ENCODE results near the gene CH25H.
"Not testable (repeated sequence)": the region's sequence is repeated elsewhere in the genome, so short reads cannot be mapped to it uniquely, and the experiment has no call there.

Gene CH25H

GRCh38 chr10:89171996-89172395, 35.1 kb downstream of the CH25H start:
- no peaks in the 10 kb centered on the region for H3K9me3 Mint-ChIP-seq
- H3K36me3 Mint-ChIP-seq (ENCODE audit: insufficient read depth): peaks cover 1% of the 10 kb centered on the region
- DNase-seq (ENCODE audit: low spot score in 2 of 2): no peak
- H3K27ac Mint-ChIP-seq (ENCODE audit: low read depth): no peak overlapping the region
- no peak overlapping the region for H3K4me3 Mint-ChIP-seq
- ATAC-seq (replicated peaks; ENCODE audit: extremely low read depth, poor library complexity, severe bottlenecking): no peak
- peaks cover 29% of the 10 kb centered on the region for H3K27me3 Mint-ChIP-seq
- no peaks in the 10 kb centered on the region for H3K4me1 Mint-ChIP-seq

GRCh38 chr10:89171263-89171872, 35.7 kb downstream of the CH25H start:
- Mint-ChIP-seq H3K36me3 (ENCODE audit: insufficient read depth) (peaks cover 1% of the 10 kb centered on the region), H3K27ac (ENCODE audit: low read depth) (no peak overlapping the region), H3K9me3 (no peaks in the 10 kb centered on the region), H3K4me1 (no peaks in the 10 kb centered on the region), H3K4me3 (no peak overlapping the region), H3K27me3 (peaks cover 35% of the 10 kb centered on the region)
- DNase-seq (ENCODE audit: low spot score in 2 of 2) (no peak), ATAC-seq (replicated peaks; ENCODE audit: extremely low read depth, poor library complexity, severe bottlenecking) (no peak)

- ATAC-seq (replicated peaks; ENCODE audit: extremely low read depth, poor library complexity, severe bottlenecking); H3K36me3 Mint-ChIP-seq (ENCODE audit: insufficient read depth); H3K9me3 Mint-ChIP-seq; H3K4me3 Mint-ChIP-seq; DNase-seq (ENCODE audit: low spot score in 2 of 2); H3K27ac Mint-ChIP-seq (ENCODE audit: low read depth): not testable (repeated sequence)
- H3K4me1 Mint-ChIP-seq: peaks cover 12% of the 10 kb centered on the region
- peaks cover 43% of the 10 kb centered on the region for H3K27me3 Mint-ChIP-seq
Observed at GRCh38 chr10:89168354-89168900, 38.7 kb downstream of the CH25H start.

- Mint-ChIP-seq H3K9me3 (no peaks in the 10 kb centered on the region), H3K27me3 (peaks cover 38% of the 10 kb centered on the region), H3K4me1 (peaks cover 14% of the 10 kb centered on the region), H3K27ac (ENCODE audit: low read depth) (no peak overlapping the region), H3K4me3 (no peak overlapping the region), H3K36me3 (ENCODE audit: insufficient read depth) (peaks cover 6% of the 10 kb centered on the region)
- ATAC-seq (replicated peaks; ENCODE audit: extremely low read depth, poor library complexity, severe bottlenecking): no peak
- DNase-seq (ENCODE audit: low spot score in 2 of 2): no peak
Observed at GRCh38 chr10:89167915-89168314, 39.2 kb downstream of the CH25H start.

DNA sequence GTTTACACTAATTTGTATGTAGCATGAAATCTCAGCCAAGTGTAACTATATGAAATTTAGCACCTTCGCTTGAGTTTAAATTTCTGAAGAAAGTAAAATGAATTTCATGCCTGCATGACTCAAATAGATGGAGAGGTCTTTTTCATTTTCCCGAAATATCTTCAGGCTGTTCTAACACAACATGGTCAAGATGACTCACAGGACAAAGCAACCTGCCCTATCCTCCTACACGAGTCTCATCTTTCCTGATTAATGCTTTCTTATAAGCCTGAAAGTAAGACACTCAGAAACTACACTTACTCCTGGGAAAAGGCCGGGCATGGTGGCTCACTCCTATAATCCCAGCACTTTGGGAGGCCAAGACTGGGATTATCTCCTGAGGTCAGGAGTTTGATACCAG, 41.2 kb downstream of the CH25H start:
- DNase-seq (ENCODE audit: low spot score in 2 of 2) (no peak), ATAC-seq (replicated peaks; ENCODE audit: extremely low read depth, poor library complexity, severe bottlenecking) (no peak)
- Mint-ChIP-seq H3K36me3 (ENCODE audit: insufficient read depth) (peaks cover 6% of the 10 kb centered on the region), H3K27me3 (peaks cover 18% of the 10 kb centered on the region), H3K4me3 (no peak overlapping the region), H3K4me1 (peaks cover 14% of the 10 kb centered on the region), H3K9me3 (no peaks in the 10 kb centered on the region), H3K27ac (ENCODE audit: low read depth) (no peak overlapping the region)

DNA sequence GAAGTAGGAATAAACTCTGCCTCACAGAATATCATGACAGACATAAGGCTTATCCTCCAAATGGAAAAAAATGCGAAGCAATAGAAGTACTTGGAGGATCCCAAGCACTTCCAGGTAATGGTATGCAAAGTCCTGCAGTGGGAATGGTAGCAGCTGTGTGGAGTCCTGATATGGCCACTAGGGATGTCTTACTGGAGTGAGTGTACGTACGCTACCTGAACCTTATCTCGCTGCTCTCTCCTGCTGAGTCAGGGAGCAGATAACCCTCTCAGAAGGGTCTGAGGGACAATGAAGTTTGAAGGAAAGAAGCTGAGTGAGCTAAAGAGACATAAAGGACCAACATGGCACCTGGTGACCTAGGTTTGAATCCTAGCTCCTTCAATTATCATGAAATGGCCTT, 42.2 kb downstream of the CH25H start:
- H3K27ac Mint-ChIP-seq (ENCODE audit: low read depth): peak overlapping the region; percentile 73

GRCh38 chr10:89164080-89164479, 43.0 kb downstream of the CH25H start:
- DNase-seq (ENCODE audit: low spot score in 2 of 2): no peak
- H3K9me3 Mint-ChIP-seq: no peaks in the 10 kb centered on the region
- H3K27me3 Mint-ChIP-seq: peaks cover 18% of the 10 kb centered on the region
- peak overlapping the region; percentile 73 for H3K4me3 Mint-ChIP-seq
- peak overlapping the region; percentile 73 for H3K27ac Mint-ChIP-seq (ENCODE audit: low read depth)
- H3K4me1 Mint-ChIP-seq: peaks cover 14% of the 10 kb centered on the region
- H3K36me3 Mint-ChIP-seq (ENCODE audit: insufficient read depth): peaks cover 6% of the 10 kb centered on the region
- peak; percentile 44 for ATAC-seq (replicated peaks; ENCODE audit: extremely low read depth, poor library complexity, severe bottlenecking)

More for the DNA sequence above, 42.2 kb downstream of the CH25H start:
- Mint-ChIP-seq H3K9me3 (no peaks in the 10 kb centered on the region), H3K36me3 (ENCODE audit: insufficient read depth) (peaks cover 6% of the 10 kb centered on the region), H3K4me1 (peaks cover 14% of the 10 kb centered on the region), H3K4me3 (no peak overlapping the region), H3K27me3 (peaks cover 18% of the 10 kb centered on the region)
- no peak for ATAC-seq (replicated peaks; ENCODE audit: extremely low read depth, poor library complexity, severe bottlenecking)
- DNase-seq (ENCODE audit: low spot score in 2 of 2): no peak

DNA sequence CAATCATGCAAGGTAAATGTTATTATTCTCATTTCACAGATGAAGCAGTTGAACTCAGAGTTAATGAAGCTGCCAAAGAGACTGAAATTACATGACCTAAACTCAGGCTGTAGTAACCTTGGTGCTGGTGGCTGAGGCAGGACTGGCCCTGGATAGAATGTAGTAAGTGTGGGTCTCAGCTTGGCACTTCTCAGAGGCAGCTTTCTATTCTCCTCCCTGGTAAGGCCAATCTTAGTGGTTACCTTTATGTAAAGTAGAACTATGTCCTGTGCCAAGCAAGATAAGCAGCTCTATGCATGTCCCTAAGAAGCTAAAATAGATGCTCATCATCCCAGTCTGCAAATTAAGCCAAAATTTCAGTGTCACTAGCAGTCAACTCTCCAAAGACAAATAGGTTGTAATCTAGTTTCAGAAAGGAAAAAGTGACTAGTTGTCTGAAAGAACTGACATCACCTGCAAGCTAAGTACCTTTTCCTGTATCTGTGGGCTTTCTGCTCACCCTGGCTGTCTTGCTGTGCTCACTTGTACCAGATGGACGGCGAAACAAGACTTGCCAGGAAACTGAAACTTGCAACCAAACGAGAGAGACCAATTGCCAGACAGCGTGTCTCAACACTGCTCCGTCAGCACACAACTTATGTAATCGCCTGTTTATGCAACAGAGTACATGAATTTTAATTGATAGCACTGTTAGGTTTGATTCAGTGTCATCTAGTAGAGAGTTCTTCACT, 43.7 kb downstream of the CH25H start:
- Mint-ChIP-seq H3K36me3 (ENCODE audit: insufficient read depth) (peaks cover 6% of the 10 kb centered on the region), H3K27ac (ENCODE audit: low read depth) (peak overlapping the region; percentile 73), H3K4me1 (peaks cover 14% of the 10 kb centered on the region), H3K9me3 (no peaks in the 10 kb centered on the region), H3K27me3 (peaks cover 23% of the 10 kb centered on the region), H3K4me3 (peak overlapping the region; percentile 73)
- DNase-seq (ENCODE audit: low spot score in 2 of 2) (peak in 1 of 2 donors; percentile 32), ATAC-seq (replicated peaks; ENCODE audit: extremely low read depth, poor library complexity, severe bottlenecking) (peak; percentile 94)

DNA sequence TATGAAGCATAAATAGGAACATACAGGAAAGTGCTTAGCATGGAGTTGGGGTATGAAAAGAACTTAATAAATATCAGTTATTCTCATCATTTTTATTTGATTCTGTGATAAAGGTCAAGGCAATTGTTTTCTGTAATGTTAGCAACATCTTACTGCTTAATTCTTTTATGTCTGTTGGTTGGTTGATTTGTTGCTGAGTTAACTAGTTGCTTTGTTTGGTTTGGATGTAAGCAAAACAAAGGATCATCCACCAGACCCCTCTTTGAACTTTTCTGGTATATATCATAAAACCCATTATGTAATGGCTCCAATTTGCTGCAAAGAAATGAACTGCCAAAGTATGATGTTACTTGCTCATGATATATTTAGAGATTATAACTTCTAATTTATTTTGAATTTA, 44.5 kb downstream of the CH25H start:
- no peak for DNase-seq (ENCODE audit: low spot score in 2 of 2)
- Mint-ChIP-seq H3K27ac (ENCODE audit: low read depth) (peak overlapping the region; percentile 73), H3K36me3 (ENCODE audit: insufficient read depth) (peaks cover 6% of the 10 kb centered on the region), H3K4me3 (no peak overlapping the region), H3K9me3 (no peaks in the 10 kb centered on the region), H3K27me3 (peaks cover 24% of the 10 kb centered on the region), H3K4me1 (peaks cover 14% of the 10 kb centered on the region)
- no peak for ATAC-seq (replicated peaks; ENCODE audit: extremely low read depth, poor library complexity, severe bottlenecking)

GRCh38 chr10:89160339-89160738, 46.8 kb downstream of the CH25H start:
- Mint-ChIP-seq H3K4me1 (peaks cover 14% of the 10 kb centered on the region), H3K27me3 (peaks cover 24% of the 10 kb centered on the region), H3K9me3 (no peaks in the 10 kb centered on the region), H3K27ac (ENCODE audit: low read depth) (no peak overlapping the region), H3K36me3 (ENCODE audit: insufficient read depth) (peaks cover 6% of the 10 kb centered on the region), H3K4me3 (no peak overlapping the region)
- ATAC-seq (replicated peaks; ENCODE audit: extremely low read depth, poor library complexity, severe bottlenecking) (no peak), DNase-seq (ENCODE audit: low spot score in 2 of 2) (no peak)

GRCh38 chr10:89159761-89160160, 47.4 kb downstream of the CH25H start:
- no peak for DNase-seq (ENCODE audit: low spot score in 2 of 2)
- no peak overlapping the region for H3K27ac Mint-ChIP-seq (ENCODE audit: low read depth)

DNA sequence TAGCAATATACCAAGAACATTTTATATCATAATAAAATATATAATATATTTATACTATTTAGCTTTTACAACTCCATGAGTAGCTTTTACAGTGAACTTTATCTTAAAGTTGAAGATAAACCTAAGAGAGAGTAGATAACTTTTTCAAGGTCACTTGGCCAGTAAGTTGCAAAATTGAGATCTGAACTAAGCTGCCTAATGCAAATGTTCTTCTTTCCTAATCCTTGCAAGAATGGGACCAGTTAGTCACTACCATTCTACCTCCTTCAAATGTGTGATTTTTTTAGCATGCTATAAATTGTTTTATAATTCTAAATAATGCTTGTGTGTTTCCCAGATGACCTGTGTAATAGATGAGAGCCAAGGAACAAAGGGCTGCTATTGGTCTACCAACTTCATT, 47.8 kb downstream of the CH25H start:
- H3K27ac Mint-ChIP-seq (ENCODE audit: low read depth): no peak overlapping the region
- peaks cover 6% of the 10 kb centered on the region for H3K36me3 Mint-ChIP-seq (ENCODE audit: insufficient read depth)
- peaks cover 30% of the 10 kb centered on the region for H3K27me3 Mint-ChIP-seq
- no peaks in the 10 kb centered on the region for H3K9me3 Mint-ChIP-seq
- ATAC-seq (replicated peaks; ENCODE audit: extremely low read depth, poor library complexity, severe bottlenecking) (no peak), DNase-seq (ENCODE audit: low spot score in 2 of 2) (no peak)
- H3K4me3 Mint-ChIP-seq: no peak overlapping the region
- H3K4me1 Mint-ChIP-seq: peaks cover 12% of the 10 kb centered on the region

More at GRCh38 chr10:89159761-89160160, 47.4 kb downstream of the CH25H start:
- Mint-ChIP-seq H3K4me3 (no peak overlapping the region), H3K27me3 (peaks cover 28% of the 10 kb centered on the region), H3K9me3 (no peaks in the 10 kb centered on the region), H3K4me1 (peaks cover 14% of the 10 kb centered on the region), H3K36me3 (ENCODE audit: insufficient read depth) (peaks cover 6% of the 10 kb centered on the region)
- no peak for ATAC-seq (replicated peaks; ENCODE audit: extremely low read depth, poor library complexity, severe bottlenecking)

DNA sequence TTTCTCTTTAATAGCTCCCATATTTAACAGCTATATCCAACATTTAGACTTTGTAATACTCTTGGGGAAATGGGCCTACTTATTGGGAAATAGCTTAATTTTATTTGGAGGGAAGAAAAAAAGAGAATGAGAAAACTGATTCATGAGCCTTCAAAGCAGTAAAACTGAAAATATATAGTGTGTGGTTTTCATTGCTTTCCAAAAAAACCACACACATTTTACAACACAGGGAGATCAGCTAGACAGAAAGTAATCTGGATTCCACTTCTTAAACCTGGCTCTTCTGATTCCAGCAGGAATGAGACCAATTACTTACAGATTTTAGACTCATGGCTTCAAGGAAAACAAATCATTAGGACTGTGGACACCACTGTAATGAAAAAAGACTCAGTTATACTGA, 48.7 kb downstream of the CH25H start:
- no peak for ATAC-seq (replicated peaks; ENCODE audit: extremely low read depth, poor library complexity, severe bottlenecking)
- H3K9me3 Mint-ChIP-seq: no peaks in the 10 kb centered on the region
- peaks cover 3% of the 10 kb centered on the region for H3K4me1 Mint-ChIP-seq

More for the DNA sequence above, 48.7 kb downstream of the CH25H start:
- H3K36me3 Mint-ChIP-seq (ENCODE audit: insufficient read depth): peaks cover under 1% of the 10 kb centered on the region
- peaks cover 30% of the 10 kb centered on the region for H3K27me3 Mint-ChIP-seq
- H3K27ac Mint-ChIP-seq (ENCODE audit: low read depth): no peak overlapping the region
- no peak for DNase-seq (ENCODE audit: low spot score in 2 of 2)
- H3K4me3 Mint-ChIP-seq: no peak overlapping the region
